DND-41 (cell line): ENCODE data around the gene MYCN.
"Not testable (repeated sequence)": the region's sequence is repeated elsewhere in the genome, so short reads cannot be mapped to it uniquely, and the experiment has no call there.

Experiments
- ATAC-seq: fragments of 200-7000 bp; cut with Tn5 transposase; 3 replicates; pipeline ENCODE4 v1.9.1; 2021; ENCODE audit warnings: low read depth; ENCODE audit not compliant: insufficient read depth
- DNase-seq: peaks from one replicate; pipeline ENCODE4 v3.0.0-alpha.2; 2020
- H2AFZ ChIP-seq: 2 replicates; pipeline ENCODE4 v1.6.0; 2012; ENCODE audit warnings: low read depth, low read length
- H3K27ac ChIP-seq: 2 replicates; pipeline ENCODE4 v1.5.1; 2012; ENCODE audit warnings: low read length, inconsistent platforms
- H3K27me3 ChIP-seq: fragments of 200-600 bp; sonication (generic); 2 replicates; pipeline ENCODE4 v1.6.0; 2012; ENCODE audit warnings: low read length, mild to moderate bottlenecking, inconsistent platforms; ENCODE audit not compliant: insufficient read depth, poor library complexity
- H3K36me3 ChIP-seq: 2 replicates; pipeline ENCODE4 v1.5.1; 2012; ENCODE audit warnings: low read length, inconsistent platforms; ENCODE audit not compliant: insufficient read depth
- H3K4me1 ChIP-seq: 2 replicates; pipeline ENCODE4 v1.5.1; 2012; ENCODE audit warnings: mild to moderate bottlenecking, low read length; ENCODE audit not compliant: insufficient read depth
- H3K4me2 ChIP-seq: 2 replicates; pipeline ENCODE4 v1.6.0; 2012; ENCODE audit warnings: mild to moderate bottlenecking, moderate library complexity, low read length, inconsistent platforms; ENCODE audit not compliant: insufficient read depth
- H3K4me3 ChIP-seq, 2 experiments: fragments of 200-600 bp in 1 of 2; shearing (Covaris generic) in 1 of 2; 2 replicates each; pipeline ENCODE4 v1.5.1; 2012 to 2016; ENCODE audit warnings: inconsistent platforms in 2 of 2, low read length in 2 of 2, mild to moderate bottlenecking in 2 of 2, low read depth in 1 of 2, moderate library complexity in 1 of 2
- H3K79me2 ChIP-seq: 2 replicates; pipeline ENCODE4 v1.6.0; 2012; ENCODE audit warnings: low read length, inconsistent platforms; ENCODE audit not compliant: insufficient read depth
- H3K9ac ChIP-seq: 2 replicates; pipeline ENCODE4 v1.6.0; 2012; ENCODE audit warnings: low read depth, mild to moderate bottlenecking, inconsistent platforms, low read length, moderate library complexity
- H3K9me3 ChIP-seq: 2 replicates; pipeline ENCODE4 v1.5.1; 2012; ENCODE audit warnings: low read length, moderate library complexity, mild to moderate bottlenecking, inconsistent platforms; ENCODE audit not compliant: insufficient read depth, severe bottlenecking
- H4K20me1 ChIP-seq: 2 replicates; pipeline ENCODE4 v1.6.0; 2012; ENCODE audit warnings: low read length; ENCODE audit not compliant: insufficient read depth
- EZH2 ChIP-seq: IDR thresholded peaks from 3 replicates; pipeline ENCODE4 v1.6.1; 2012; ENCODE audit warnings: borderline replicate concordance, low read depth, mild to moderate bottlenecking, moderate library complexity, low read length, inconsistent platforms; ENCODE audit not compliant: severe bottlenecking
- TF ChIP-seq, protein P1 (sequence below): IDR thresholded peaks from 2 replicates; pipeline ENCODE4 v1.5.1; 2012; ENCODE audit warnings: borderline replicate concordance, low read length, moderate library complexity, mild to moderate bottlenecking; ENCODE audit not compliant: poor library complexity, severe bottlenecking; ENCODE audit errors: extremely low read depth

The MYCN gene

DNA sequence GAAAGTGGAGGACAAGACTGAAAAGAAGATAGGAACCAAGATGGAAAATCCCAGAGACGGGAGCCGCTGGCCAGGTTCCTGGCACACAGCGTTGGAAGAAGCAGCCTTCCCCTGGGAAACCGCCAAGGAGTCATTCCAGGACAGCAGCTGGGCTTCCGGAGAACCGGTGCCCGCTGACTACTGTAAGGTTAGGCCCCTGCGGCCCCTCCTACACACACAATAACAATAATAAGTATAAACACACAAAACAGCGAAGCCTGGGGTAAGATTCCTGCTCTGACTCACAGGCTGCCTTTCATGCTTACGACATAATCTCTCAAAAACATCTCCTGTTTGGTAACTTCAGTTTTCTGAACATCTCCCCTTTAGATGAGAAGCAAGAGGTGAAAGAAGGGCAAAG, 28.1 kb upstream of the MYCN start:
- ATAC-seq (no peak), DNase-seq (no peak)
- Histone ChIP-seq H3K27ac (no peak overlapping the region), H3K79me2 (no peaks in the 10 kb centered on the region), H3K36me3 (no peaks in the 10 kb centered on the region), H2AFZ (no peak overlapping the region), H3K27me3 (no peaks in the 10 kb centered on the region), H3K4me3 (no peak overlapping the region), H3K9ac (no peak overlapping the region), H4K20me1 (no peaks in the 10 kb centered on the region), H3K4me1 (no peaks in the 10 kb centered on the region), H3K4me2 (no peak overlapping the region), H3K9me3 (no peaks in the 10 kb centered on the region)
- no peak for TF ChIP-seq EZH2
- TF ChIP-seq, protein P1, sequence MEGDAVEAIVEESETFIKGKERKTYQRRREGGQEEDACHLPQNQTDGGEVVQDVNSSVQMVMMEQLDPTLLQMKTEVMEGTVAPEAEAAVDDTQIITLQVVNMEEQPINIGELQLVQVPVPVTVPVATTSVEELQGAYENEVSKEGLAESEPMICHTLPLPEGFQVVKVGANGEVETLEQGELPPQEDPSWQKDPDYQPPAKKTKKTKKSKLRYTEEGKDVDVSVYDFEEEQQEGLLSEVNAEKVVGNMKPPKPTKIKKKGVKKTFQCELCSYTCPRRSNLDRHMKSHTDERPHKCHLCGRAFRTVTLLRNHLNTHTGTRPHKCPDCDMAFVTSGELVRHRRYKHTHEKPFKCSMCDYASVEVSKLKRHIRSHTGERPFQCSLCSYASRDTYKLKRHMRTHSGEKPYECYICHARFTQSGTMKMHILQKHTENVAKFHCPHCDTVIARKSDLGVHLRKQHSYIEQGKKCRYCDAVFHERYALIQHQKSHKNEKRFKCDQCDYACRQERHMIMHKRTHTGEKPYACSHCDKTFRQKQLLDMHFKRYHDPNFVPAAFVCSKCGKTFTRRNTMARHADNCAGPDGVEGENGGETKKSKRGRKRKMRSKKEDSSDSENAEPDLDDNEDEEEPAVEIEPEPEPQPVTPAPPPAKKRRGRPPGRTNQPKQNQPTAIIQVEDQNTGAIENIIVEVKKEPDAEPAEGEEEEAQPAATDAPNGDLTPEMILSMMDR = no peak

- no peak for TF ChIP-seq EZH2
- TF ChIP-seq, protein P1 = no peak
- DNase-seq (no peak), ATAC-seq (no peak)
- Histone ChIP-seq H3K4me2 (no peak overlapping the region), H3K36me3 (no peaks in the 10 kb centered on the region), H3K4me3 (no peak overlapping the region), H3K27ac (no peak overlapping the region), H4K20me1 (no peaks in the 10 kb centered on the region), H3K4me1 (no peaks in the 10 kb centered on the region), H2AFZ (no peak overlapping the region), H3K9me3 (no peaks in the 10 kb centered on the region), H3K27me3 (no peaks in the 10 kb centered on the region), H3K79me2 (no peaks in the 10 kb centered on the region), H3K9ac (no peak overlapping the region)
These were observed 27.2 kb upstream of the MYCN start for GRCh38 chr2:15913146-15913545.

DNA sequence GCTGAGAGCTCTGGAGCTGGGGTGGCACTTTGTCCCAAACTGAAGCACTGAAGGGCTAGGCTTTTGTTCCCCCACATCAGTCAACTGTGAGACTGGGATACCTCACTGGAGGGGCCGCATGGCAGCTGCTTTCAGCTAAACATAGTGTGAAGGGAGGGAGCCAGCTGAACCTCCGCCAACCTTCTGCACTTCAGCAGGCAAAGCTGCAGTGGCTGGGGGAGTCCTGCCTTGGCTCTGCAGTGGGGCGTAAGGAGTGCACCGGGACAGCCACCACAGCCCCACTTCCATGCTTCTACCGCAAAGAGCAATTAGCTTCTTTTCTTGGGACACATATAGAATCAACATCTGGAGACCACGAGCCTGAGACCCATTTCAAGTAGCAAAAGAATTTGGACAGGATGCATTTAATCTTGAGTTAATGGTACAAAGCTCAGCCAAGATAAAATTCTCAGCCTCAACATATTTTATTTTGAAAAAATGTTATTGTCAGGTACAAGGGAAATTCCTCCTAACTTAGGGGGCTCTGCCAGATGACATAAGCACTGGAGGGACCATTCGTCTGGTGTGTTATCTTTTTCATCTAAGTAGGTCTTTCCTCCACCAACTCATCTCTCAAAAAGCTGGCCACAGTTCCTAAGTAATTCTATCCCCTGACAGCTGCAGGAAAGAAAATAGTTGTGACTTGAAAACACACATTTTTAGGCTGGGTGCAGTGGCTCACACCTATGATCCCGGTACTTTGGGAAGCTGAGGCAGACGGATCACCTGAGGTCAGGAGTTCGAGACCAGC, 25.6 kb upstream of the MYCN start:
- no peak overlapping the region for H2AFZ ChIP-seq
- ATAC-seq = no peak
- no peaks in the 10 kb centered on the region for H4K20me1 ChIP-seq
- no peak overlapping the region for H3K9ac ChIP-seq
- TF ChIP-seq EZH2 = no peak
- TF ChIP-seq, protein P1 = no peak
- H3K4me2 ChIP-seq = no peak overlapping the region
- H3K4me1 ChIP-seq = no peaks in the 10 kb centered on the region
- no peaks in the 10 kb centered on the region for H3K79me2 ChIP-seq
- H3K27me3 ChIP-seq = no peaks in the 10 kb centered on the region
- no peak overlapping the region for H3K27ac ChIP-seq
- H3K36me3 ChIP-seq = no peaks in the 10 kb centered on the region
- DNase-seq = no peak
- H3K4me3 ChIP-seq = no peak overlapping the region
- no peaks in the 10 kb centered on the region for H3K9me3 ChIP-seq

GRCh38 chr2:15915546-15915945, 24.8 kb upstream of the MYCN start:
- H3K27me3 ChIP-seq, H2AFZ ChIP-seq, H3K27ac ChIP-seq, H3K9ac ChIP-seq, H4K20me1 ChIP-seq, H3K9me3 ChIP-seq, DNase-seq, H3K4me3 ChIP-seq, H3K4me1 ChIP-seq, H3K36me3 ChIP-seq, H3K4me2 ChIP-seq, ATAC-seq, H3K79me2 ChIP-seq: not testable (repeated sequence)
